Globus pallidus (tissue), 1 donor: ENCODE data around the gene SLC25A34.

Experiments used
- DNase-seq: peaks from one replicate; pipeline ENCODE4 v3.0.0-alpha.2; 2015; ENCODE audit warnings: low spot score

The SLC25A34 gene

GRCh38 chr1:15753776-15754175 lies 17.7 kb downstream of the SLC25A34 start:
- no peak for DNase-seq

GRCh38 chr1:15755021-15755645 lies 19.1 kb downstream of the SLC25A34 start:
- DNase-seq: no peak

- peak; percentile 24 for DNase-seq
Observed at GRCh38 chr1:15755646-15756040, 19.6 kb downstream of the SLC25A34 start.

DNA sequence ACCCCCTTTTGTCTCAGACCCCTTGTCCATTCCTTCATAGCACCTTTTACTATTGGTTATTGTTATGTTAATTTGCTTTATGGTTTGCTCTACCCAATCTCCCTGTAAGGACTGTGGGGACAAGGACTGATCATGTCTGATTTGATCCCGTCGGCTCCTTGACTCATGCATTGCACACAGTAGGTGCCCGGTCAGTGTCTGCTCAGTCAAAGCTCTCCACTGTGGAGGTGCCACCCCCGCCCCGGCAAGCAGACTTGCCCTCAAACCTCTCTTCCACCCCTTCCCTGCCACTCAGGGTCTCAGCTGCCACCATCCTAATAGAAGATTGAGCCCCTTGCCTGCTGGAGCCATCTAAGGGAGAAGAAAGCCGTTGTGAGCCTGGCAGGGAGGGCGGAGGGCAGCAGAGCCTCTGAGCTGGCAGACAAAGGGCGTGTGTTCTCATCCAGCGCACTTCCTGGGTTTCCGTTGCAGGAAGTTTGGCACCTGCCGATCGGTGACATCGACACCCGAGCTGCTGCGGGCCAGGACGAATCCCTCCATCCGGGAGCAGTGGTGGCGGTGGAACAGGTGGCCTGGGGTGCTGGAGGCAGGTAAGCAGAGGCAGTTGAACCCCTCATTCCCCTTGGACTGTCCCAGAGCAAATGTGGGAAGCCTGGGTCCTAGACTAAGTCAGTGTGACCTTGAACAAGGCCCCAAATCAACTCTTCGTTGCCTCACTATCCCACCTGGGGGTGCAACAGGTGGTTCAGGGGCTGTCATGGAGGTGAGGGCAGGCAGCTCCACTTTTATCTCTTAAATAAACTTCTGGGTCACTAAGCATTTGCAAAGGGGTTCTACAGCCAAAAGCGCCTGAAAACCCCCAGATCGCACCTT lies 20.3 kb downstream of the SLC25A34 start:
- DNase-seq: peak; percentile 34

DNA sequence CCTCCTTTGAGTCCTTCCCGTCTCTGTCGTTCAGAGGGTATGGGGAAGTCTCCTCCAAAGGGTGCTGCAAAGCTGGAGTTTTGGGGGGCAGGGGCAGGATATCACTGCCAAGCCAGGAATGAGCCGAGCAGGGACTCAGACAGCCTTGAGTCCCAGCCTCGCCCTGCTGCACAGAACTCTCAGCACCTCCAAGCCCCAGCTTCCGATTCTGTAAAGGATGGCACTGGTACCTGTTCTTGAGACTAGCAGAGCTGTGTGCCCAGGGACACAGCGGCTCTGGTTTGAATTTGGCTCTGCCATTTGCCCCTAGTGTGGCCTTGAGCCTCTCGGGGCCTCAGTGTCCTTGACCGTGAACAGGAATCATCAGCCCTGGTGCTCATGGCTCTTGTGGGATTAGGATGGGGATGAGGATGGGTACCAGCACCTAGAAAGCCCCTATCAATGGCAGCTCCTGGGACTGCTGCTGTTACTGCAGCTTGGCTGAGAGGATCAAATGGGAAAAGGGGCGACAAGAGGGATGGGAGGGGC lies 21.0 kb downstream of the SLC25A34 start:
- no peak for DNase-seq

- DNase-seq: no peak
Observed at GRCh38 chr1:15757575-15758342, 21.7 kb downstream of the SLC25A34 start.

DNA sequence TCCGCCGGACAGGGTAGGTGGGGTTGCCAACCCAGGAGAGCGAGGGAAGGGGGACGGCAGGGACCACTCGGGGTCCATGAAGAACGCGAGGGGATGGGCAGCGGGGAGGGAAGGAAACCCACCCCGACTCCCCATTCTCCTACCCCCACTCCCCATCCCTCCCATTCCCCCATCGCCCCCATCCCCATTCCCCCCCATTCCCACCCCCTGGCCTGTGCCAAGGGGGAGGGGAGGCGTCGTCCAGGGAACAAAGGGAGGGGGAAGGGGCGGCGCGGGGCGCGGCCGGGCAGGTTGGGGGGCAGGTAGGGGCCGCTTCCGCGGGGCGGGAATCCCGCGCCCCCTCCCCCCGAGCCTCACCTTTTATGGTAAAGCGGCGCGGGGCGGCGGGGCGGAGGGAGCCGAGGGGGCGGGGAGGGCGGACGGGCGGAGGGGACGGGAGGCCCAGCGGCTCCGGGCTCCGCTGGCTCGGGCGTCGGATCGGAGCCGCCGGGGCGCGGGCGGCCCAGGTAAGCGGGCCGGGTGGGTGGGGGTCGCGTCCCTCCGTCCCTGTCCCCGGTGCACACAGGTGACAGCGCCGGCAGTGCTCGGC lies 22.4 kb downstream of the SLC25A34 start, which contains the start of gene FBLIM1:
Gene FBLIM1 (plus strand): TSS at position 453 of the 589 bp plus-strand sequence. CDS start 6,189 bp downstream, outside the sequence.
- no peak for DNase-seq

- no peak for DNase-seq
Observed at GRCh38 chr1:15758953-15759661, 23.0 kb downstream of the SLC25A34 start.

DNA sequence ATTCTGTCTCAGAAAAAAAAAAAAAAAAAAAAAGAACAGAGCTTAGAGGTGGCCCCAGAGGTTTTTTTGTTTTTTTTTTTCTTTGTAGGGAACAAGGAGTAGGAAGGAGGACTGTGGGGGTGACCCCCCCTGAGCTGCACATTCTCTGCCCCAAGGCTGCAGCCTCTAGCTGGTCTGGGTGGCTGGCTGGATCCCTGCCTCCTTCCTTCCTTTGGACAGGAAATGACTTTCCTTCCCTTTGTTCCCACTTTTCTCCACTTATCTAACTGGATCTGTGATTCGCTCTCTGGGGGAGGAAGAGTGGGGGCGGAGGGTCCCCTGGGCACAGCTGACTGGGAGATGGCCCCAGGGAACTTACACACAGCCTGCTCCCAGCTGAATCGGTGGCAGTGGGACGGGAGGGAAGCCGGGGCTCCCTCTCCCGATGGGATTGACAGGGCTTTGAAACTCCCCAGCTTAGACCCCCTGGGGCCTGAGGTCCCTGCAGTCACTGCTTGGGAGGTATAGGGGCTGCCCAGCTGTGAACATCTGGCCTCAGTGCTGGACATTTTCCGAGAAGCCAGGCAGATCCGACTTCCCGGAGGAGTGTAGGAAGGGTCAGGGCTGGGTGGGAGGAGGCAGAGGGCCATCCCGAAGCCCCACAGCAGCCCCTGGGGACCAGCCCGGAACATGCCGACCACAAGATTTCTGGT lies 24.6 kb downstream of the SLC25A34 start:
- DNase-seq: no peak

DNA sequence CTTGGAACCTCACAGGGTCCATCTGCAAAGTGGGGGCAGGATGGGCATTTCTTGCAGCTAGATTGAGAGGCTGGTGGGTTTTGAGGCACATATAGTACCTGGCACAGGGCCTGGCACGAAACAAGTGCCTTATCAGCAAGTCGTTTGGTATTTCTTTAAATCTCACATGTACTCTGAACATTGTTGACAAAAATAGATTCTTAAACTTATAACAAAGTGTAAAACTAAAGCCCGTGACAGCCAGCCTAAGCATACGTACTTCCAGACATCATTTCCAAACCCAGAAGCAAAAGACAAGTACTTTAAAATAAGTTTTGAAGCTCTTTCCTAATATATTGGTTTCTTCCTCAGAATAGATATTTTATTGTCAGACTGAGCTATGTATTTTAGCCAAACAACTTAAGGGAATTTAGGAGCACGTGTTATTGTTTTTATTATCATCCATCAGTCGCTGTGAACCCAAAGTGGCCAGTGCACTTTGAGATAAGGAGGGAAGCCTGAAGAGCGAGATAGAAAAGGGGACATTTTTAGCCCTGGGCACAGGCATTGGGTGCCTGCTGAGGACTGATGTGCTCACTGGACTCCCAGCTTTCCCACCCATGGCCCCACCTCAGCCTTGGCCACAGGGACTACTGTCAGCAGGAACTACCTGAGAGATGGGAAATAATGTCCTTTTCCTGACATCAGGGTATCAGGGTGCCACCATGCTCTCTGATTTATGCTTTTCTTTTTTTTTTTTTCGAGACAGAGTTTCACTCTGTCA lies 25.5 kb downstream of the SLC25A34 start:
- DNase-seq: no peak

DNA sequence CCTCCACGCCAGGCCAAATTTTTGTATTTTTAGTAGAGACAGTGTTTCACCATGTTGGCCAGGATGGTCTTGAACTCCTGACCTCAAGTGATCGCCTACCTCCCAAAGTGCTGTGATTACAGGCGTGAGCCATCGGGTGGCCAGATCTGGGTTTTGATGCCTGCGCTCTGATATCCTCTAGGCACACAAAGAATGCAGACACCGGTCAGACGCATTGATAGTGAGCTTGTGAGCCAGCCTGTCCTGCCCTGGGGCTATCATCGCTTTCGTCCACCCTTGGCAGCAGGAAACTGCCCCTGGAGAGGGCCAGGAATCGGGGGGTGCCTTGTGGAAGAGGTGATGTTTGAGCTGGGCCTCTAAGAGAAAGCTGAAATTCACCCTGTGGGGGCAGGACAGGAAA lies 26.5 kb downstream of the SLC25A34 start:
- no peak for DNase-seq

GRCh38 chr1:15764269-15764764 lies 28.3 kb downstream of the SLC25A34 start:
- DNase-seq: no peak

DNA sequence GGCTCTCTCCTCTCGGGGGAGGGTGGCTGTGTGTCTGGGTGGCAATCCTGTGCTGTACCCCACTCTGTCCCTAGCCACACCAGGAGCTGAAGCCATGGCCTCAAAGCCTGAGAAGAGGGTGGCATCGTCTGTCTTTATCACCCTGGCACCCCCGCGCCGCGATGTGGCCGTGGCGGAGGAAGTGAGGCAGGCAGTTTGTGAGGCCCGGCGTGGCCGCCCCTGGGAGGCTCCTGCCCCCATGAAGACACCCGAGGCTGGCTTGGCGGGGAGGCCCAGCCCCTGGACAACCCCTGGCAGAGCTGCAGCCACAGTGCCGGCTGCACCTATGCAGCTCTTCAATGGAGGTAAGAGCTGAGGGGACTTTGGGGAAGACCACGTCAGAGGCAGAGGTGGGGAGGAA lies 28.8 kb downstream of the SLC25A34 start:
- DNase-seq: no peak

DNA sequence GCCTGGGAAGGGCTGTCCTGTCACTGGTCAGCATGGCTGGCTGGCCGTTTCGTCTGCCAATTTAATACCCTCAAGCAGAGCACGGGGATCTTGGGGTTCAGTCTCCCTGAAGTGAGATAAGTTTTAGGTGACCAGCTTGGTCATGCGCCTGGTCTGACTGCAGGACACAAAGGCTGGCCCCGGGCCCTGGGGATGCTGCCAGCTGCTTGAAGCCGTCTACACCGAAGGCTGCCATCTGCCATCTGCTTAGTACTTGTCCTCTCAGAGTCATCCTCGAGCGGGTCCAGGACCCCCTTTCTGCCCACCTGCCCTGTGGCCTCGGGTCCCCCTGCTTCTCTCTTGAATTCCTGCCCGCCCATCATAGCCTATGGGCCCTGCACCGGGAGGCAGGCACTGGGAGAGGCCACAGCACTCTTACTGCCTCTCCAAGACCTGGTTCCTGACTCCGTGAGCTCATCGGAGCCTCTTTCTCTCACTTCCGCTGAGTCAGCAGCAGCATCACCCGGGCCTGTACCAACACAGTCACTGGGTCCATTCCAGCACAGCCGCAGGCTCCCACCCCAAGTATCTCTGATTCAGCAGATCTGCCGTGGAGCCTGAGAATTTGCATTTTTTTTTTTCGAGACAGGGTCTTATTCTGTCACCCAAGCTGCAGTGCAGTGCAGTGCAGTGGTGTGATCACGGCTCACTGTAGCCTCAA lies 29.6 kb downstream of the SLC25A34 start:
- DNase-seq: no peak

DNA sequence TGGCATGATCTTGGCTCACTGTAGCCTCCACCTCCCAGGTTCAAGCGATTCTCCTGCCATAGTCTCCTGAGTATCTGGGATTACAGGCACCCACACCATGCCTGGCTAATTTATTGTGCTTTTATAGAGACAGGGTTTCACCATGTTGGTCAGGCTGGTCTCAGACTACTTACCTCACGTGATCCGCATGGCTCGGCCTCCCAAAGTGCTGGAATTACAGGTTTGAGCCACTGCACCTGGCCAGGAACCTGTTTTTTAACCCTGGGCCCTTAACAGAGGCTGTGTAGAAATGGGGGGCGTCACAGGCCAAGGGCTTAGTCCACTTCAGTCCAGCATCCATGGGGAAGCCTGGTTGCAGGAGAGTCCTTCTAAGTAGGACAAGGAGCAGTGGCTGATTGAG lies 31.9 kb downstream of the SLC25A34 start:
- no peak for DNase-seq

GRCh38 chr1:15768388-15768787 lies 32.3 kb downstream of the SLC25A34 start:
- no peak for DNase-seq

DNA sequence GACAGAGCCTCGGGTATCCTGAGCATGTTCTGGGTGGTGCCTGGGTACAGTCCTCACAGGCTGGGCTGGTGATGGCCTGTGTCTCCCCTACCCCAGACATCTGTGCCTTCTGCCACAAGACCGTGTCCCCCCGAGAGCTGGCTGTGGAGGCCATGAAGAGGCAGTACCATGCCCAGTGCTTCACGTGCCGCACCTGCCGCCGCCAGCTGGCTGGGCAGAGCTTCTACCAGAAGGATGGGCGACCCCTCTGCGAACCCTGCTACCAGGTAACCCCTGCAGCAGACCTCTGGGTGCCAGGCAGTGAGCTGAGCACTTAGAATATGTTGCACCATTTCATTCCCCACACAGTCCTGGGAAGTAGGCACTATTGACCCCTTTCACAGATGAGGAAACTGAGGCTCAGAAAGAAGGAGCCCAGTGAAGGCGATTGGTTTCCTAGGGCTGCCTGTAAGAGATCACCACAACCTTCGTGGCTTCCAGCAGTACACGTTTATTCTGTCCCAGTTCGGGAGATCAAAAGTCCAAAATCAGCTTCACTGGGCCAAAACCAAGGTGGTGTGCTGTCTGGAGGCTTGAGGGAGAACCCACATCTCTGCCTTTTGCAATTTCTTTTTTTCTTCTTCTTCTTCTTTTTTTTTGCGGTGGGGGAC lies 34.4 kb downstream of the SLC25A34 start:
- DNase-seq: no peak

- no peak for DNase-seq
Observed at GRCh38 chr1:15771836-15772515, 35.9 kb downstream of the SLC25A34 start.
